ENCODE data around the gene IPO7.
"Not testable (repeated sequence)": the region's sequence is repeated elsewhere in the genome, so short reads cannot be mapped to it uniquely, and the experiment has no call there.

The IPO7 gene

GRCh38 chr11:9399466-9399865 is 15.0 kb downstream of the IPO7 start:
- no peak for DNase-seq

DNA sequence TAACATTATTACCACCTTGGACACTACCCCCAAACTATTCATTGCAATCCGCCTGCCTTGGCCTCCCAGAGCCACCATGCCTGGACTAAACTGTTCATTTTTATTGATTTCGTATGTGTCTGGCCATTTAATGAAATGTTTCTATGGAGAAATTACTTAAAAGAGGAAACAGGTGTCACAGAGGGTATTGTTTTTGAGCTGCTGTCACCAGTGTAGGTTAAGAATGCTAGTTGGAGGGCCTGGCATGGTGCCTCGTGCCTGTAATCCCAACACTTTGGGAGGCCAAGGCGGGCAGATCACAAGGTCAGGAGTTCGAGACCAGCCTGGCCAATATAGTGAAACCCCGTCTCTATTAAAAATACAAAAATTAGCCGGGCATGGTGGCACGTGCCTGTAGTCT is 17.4 kb downstream of the IPO7 start:
- DNase-seq: not testable (repeated sequence)

GRCh38 chr11:9428706-9429105 is 44.3 kb downstream of the IPO7 start:
- no peak for DNase-seq

- no peak for DNase-seq
Observed at GRCh38 chr11:9438611-9439010, 54.2 kb downstream of the IPO7 start.

- no peak for DNase-seq
Observed at GRCh38 chr11:9446230-9446629, 61.8 kb downstream of the IPO7 start.

DNA sequence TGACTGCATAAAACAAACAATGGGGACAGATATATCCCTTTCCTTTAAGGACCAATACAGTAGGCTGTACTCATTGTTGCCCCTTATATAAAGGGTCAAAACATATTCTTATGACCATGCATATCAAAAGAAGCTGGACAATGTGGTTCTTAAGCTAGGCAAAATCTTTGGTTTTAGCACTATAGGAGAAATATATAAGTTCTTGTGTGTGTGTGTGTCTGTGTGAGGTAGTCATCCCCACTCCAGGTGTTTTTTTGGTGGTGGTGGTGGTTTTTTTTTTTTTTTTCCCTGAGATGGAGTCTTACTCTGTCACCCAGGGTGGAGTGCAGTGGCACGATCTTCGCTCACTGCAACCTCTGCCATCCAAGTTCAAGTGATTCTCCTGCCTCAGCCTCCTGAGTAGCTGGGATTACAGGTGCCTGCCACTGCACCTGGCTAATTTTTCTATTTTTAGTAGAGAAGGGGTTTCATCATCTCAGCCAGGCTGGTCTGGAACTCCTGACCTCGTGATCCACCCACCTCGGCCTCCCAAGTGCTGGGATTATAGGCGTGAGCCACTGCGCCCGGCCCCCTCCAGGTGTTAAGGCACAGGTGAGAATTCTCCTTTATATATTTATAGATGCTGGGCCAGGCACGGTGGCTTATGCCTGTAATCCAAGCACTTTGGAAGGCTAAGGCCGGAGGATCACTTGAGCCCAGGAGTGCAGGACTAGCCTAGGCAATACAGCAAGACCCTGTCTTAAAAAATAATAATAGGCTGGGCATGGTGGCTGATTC is 64.3 kb downstream of the IPO7 start:
- DNase-seq: no peak

DNA sequence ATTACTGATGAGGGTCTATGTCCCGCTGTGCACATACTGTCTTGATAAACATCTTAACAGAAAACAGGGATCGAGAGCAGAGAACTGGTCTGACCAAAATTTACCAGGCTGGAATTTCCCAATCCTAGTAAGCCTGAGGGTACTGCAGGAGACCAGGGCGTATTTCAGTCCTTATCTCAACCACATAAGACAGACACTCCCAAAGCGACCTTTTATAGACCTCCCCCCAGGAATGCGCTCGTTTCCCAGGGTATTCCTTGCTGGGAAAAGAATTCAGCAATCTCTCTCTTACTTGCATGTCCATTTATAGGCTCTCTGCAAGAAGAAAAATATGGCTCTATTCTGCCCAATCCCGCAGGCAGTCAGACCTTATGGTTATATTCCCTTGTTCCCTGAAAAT is 67.6 kb downstream of the IPO7 start:
- DNase-seq: not testable (repeated sequence)

GRCh38 chr11:9455722-9456121 is 71.3 kb downstream of the IPO7 start:
- peak in 1 of 3 donors; percentile 13 for DNase-seq

GRCh38 chr11:9459667-9460321 is 75.3 kb downstream of the IPO7 start:
- DNase-seq: peak; percentile 62 to 66 (median 65)

DNA sequence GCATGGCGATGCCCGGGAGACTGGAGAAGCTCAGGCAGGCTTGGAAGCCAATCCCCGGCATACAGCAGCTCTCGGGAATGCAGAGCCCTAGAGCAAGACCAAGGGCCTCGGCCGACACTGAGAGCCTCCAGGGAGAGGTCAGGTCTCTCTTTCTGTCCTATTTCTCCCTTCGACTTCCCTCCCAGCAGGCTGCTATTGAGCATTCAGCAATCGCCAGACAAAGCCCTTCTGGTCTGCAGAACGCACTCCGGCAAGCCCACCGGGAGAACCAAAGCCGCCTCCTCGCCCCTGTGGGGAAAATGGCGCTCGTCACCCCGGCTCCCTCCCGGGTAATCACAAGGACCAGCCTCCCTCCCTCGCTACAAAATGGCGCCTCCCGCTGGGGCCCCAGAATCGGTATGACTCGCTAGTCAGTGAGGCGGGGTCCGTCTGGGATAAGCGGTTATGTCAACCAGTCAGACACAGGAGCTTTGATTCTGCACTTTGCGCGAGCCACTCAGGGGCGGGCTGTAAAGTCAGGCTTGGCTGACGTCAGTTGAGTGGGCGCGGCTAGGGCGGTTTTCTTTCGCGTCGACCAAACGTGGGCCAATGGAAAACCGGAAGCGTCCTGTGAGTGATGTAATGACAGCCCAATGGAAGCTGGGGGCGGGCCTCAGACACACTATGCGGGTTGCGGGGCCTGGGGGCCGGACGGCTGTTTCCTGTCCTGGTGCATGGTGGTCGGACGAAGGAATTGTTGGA is 76.0 kb downstream of the IPO7 start, which contains the start of gene ZNF143:
ZNF143 (plus strand) TSS at position 691 of the 741 bp plus-strand sequence. CDS start 10,297 bp downstream, outside the sequence.
- DNase-seq: peak; percentile 100

DNA sequence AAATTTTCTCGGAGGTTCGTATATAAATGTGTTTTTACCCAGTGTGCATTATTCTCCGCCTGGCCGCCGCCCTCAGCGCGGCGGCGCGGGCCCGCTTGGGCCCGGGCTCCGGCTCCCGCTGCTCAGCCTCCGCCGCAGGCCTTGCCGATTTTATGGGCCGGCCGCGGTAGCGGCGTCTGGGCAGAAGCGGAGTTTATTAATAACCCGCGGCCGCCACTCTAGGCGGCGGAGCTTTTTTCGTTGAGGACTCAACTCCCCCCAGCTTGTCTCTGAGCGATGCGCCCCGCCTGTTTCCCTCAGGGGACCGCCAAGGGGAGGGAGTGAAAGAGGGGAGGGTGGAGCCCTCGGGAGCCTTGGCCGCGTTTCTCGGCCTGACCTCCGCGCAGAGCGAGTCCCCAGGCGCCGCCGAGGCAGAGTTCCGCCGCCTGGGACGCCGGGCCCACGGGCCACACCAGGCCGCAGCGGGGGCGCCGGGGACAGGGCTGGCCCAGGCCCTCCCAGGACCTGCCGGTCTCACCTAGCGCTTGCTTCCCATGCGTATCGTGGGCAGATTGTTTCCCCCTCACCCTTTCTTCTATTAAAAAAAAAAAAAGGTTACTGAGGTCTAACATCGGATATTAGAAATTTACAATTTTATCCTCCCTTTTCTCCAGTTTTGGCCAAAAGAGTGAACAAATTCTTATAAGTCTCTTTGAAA is 76.8 kb downstream of the IPO7 start:
- DNase-seq: peak; percentile 81 to 88 (median 81)

- DNase-seq: peak; percentile 35 to 60 (median 58)
Observed at GRCh38 chr11:9461760-9462134, 77.3 kb downstream of the IPO7 start.

- peak in 2 of 3 donors; percentile 1 to 30 for DNase-seq
Observed at GRCh38 chr11:9462172-9462799, 77.8 kb downstream of the IPO7 start.

GRCh38 chr11:9462806-9463537 is 78.5 kb downstream of the IPO7 start:
- DNase-seq: peak in 1 of 3 donors; percentile 14

DNA sequence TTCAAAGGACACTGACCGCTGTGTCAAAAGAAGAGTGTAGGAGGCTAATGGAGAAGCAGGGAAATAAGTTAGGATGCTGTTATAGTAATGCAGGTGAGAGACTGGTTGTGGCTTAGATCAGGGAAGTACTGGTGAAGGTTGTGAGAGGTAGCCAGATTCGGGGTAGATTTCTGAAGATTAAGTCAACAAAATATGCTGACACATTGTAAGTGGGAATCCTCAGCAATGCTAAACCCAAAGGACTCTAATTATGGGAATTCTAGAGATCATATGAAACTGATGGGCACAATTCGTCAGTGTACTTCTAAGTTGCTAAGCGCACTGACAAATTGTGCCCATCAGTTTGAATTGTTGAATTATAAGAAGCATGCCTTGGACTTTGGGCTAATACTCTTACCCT is 86.3 kb downstream of the IPO7 start:
- no peak for DNase-seq

DNA sequence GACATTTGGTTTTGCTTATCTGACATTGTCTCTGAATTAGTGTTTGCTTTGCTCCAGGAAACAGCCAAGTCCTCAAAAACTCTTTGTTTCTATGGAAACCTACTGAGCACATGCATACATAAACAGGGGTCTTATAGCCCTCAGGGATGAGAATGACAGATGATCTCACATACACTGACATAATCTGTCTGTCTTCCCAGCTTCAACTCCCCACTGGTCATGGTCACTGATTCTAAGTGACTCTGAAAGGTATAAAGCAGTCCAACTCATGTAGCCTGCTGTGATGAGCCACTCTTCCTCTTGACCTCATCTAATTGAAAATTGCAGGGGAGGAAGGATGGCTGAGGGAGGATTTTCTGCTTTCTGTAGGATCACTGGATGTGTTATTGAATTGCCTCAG is 89.0 kb downstream of the IPO7 start:
- peak in 1 of 3 donors; percentile 11 for DNase-seq

GRCh38 chr11:9479899-9480298 is 95.4 kb downstream of the IPO7 start:
- no peak for DNase-seq

GRCh38 chr11:9489080-9489765 is 104.8 kb downstream of the IPO7 start:
- DNase-seq: no peak

GRCh38 chr11:9490376-9490775 is 105.9 kb downstream of the IPO7 start:
- peak in 1 of 3 donors; percentile 5 for DNase-seq

GRCh38 chr11:9493492-9493891 is 109.0 kb downstream of the IPO7 start:
- DNase-seq: no peak

- DNase-seq: no peak
Observed at GRCh38 chr11:9494316-9494715, 109.9 kb downstream of the IPO7 start.

Measured in suppressor macrophage treated with lipopolysaccharide for 1 hour (primary cell).